WERI-Rb-1 (cell line): ENCODE data around the gene CWF19L2.
"Not testable (repeated sequence)": the region's sequence is repeated elsewhere in the genome, so short reads cannot be mapped to it uniquely, and the experiment has no call there.

ENCODE experiments used
- DNase-seq: peaks from one replicate; pipeline ENCODE4 v3.0.0-alpha.2; 2020
- H3K27ac ChIP-seq: fragments of 250-450 bp; sonication (Bioruptor Pico); 2 replicates; pipeline ENCODE4 v1.5.1; 2020; ENCODE audit warnings: mild to moderate bottlenecking, moderate library complexity
- H3K27me3 ChIP-seq: fragments of 250-450 bp; sonication (Bioruptor Pico); 2 replicates; pipeline ENCODE4 v1.5.1; 2021; ENCODE audit warnings: mild to moderate bottlenecking, low read depth, moderate library complexity; ENCODE audit not compliant: insufficient read depth, severe bottlenecking
- H3K36me3 ChIP-seq: fragments of 250-450 bp; sonication (Bioruptor Pico); 2 replicates; pipeline ENCODE4 v1.5.1; 2020; ENCODE audit warnings: mild to moderate bottlenecking, moderate library complexity
- H3K4me3 ChIP-seq: 2 replicates; pipeline ENCODE4 v1.5.1; 2011; ENCODE audit warnings: low read depth, mild to moderate bottlenecking, control low read depth, low read length
- H3K9me3 ChIP-seq: fragments of 250-450 bp; sonication (Bioruptor Pico); 2 replicates; pipeline ENCODE4 v1.5.1; 2021; ENCODE audit warnings: mild to moderate bottlenecking, moderate library complexity; ENCODE audit not compliant: severe bottlenecking
- CTCF ChIP-seq: IDR thresholded peaks from 2 replicates; pipeline ENCODE4 v1.5.1; 2011; ENCODE audit warnings: low read depth, mild to moderate bottlenecking, control low read depth, inconsistent platforms, low read length

Gene CWF19L2

DNA sequence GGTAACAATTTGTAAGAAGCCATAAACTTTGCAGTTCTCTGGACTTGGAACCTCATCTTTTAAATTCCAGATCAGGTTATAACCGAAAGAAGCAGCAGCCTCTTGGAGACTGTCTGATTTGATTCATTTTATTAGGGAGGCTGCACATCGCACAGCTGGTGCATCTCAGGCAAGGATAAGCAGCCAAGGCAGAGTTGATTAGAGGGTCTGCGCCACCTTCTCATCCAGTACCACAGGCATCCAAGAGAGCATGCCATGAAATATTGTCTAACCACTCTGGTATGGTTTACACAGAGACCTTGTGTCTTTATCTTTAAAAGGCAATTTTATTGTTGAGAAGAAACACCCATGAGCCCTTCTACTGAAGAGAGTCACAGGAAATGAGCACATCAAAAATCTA, 16.2 kb upstream of the CWF19L2 start:
- no peak for DNase-seq
- TF ChIP-seq CTCF, result no peak
- no peaks in the 10 kb centered on the region for H3K36me3 ChIP-seq
- H3K27ac ChIP-seq, result no peak overlapping the region
- H3K27me3 ChIP-seq, result no peaks in the 10 kb centered on the region
- no peaks in the 10 kb centered on the region for H3K9me3 ChIP-seq
- H3K4me3 ChIP-seq, result no peak overlapping the region

DNA sequence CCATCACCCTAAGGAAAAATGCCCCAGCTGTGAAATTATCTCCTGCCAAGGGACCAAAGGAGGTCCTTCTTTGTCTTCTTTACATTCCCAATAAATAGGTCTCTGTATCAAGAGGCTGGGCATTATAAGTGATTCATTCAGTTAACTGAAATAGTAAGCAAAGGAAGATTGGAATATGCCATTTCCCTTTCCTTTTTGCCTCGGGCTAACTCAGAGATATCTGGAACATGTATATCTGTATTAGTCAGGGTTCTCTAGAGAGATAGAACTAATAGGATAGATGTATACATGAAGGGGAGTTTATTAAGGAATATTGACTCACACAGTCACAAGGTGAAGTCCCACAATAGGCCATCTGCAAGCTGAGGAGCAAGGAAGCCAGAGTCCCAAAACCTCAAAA, 15.3 kb upstream of the CWF19L2 start:
- no peak for DNase-seq
- Histone ChIP-seq H3K27me3 (no peaks in the 10 kb centered on the region), H3K9me3 (no peaks in the 10 kb centered on the region), H3K27ac (no peak overlapping the region), H3K4me3 (no peak overlapping the region), H3K36me3 (no peaks in the 10 kb centered on the region)
- TF ChIP-seq CTCF, result no peak

DNA sequence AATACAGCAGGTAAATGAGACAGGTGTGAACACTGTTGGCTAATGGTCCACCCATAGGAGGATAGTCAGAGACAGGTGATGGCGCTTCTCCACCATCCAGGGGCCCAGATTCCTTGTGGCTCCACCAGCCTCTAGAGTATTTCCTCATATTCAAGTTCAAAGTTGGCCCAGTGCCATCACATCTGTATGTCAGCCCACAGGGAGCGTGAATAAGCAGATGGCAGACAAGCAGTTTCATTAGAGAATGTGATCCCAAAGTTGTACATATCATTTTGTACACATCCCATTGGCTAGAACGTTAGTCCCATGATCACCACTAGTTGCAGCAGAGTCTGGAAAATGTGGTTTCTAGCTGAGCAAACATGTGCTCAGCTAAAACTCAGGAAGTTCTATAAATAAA, 11.0 kb upstream of the CWF19L2 start:
- Histone ChIP-seq H3K36me3 (no peaks in the 10 kb centered on the region), H3K4me3 (no peak overlapping the region), H3K9me3 (peaks cover 2% of the 10 kb centered on the region), H3K27ac (no peak overlapping the region), H3K27me3 (peaks cover 3% of the 10 kb centered on the region)
- TF ChIP-seq CTCF, result no peak
- no peak for DNase-seq

GRCh38 chr11:107467696-107468095, 10.1 kb upstream of the CWF19L2 start:
- H3K27ac ChIP-seq, result no peak overlapping the region
- peaks cover 2% of the 10 kb centered on the region for H3K9me3 ChIP-seq
- H3K27me3 ChIP-seq, result peaks cover 3% of the 10 kb centered on the region
- DNase-seq, result no peak
- no peaks in the 10 kb centered on the region for H3K36me3 ChIP-seq
- H3K4me3 ChIP-seq, result no peak overlapping the region
- no peak for TF ChIP-seq CTCF

DNA sequence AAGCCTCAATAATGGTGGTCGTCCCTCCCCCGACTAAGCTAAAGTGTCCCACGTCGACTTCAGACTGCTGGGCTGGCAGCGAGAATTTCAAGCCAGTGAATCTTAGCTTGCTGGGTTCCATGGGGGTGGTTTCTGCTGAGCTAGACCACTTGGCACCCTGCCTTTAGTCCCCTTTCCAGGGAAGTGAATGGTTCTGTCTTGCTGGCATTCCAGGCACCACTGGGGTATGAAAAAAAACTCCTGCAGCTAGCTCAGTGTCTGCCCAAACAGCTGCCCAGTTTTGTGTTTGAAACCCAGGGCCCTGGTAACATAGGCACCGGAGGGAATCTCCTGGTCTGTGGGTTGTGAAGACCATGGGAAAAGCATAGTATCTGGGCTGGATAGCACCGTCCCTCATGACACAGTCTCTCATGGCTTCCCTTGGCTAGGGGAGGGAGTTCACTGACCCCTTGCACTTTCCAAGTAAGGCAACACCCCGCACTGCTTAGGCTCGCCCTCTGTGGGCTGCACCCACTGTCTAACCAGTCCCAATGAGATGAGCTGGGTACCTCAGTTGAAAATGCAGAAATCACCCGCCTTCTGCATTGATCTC, 8.7 kb upstream of the CWF19L2 start:
- not testable (repeated sequence) for H3K27me3 ChIP-seq, H3K27ac ChIP-seq, H3K36me3 ChIP-seq, DNase-seq, H3K9me3 ChIP-seq, H3K4me3 ChIP-seq

DNA sequence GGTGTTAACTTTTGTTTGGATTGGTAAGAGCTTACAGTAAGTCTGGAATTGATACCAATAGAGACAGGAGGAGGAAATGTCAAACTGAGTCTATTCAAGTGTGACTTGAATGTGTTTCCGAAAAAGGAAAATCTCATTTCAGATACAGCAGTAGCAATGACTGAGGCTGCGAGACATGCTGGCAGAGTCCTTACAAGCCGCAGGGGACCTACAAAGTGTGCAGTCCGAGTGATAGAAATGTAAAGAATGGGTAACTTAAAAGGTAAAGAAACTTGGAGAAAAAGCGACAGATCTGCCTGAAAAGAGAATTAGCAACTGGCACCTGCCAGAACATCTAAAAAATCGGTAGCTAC, 444 bp downstream of the CWF19L2 start:
- Histone ChIP-seq H3K4me3 (peak overlapping the region; percentile 93), H3K27ac (peak overlapping the region; percentile 75), H3K36me3 (peaks cover 15% of the 10 kb centered on the region), H3K27me3 (no peaks in the 10 kb centered on the region), H3K9me3 (no peaks in the 10 kb centered on the region)
- DNase-seq, result no peak
- TF ChIP-seq CTCF, result no peak
